ENCODE measurements around the gene L3MBTL1. TPM values are rescaled to one million over a fixed set of nuclear protein-coding genes. Genes with fewer than 3 reads are reported as not detected.

L3MBTL1 gene
- total RNA-seq, 1 donor from 2014 or later: 6.0 TPM

DNA sequence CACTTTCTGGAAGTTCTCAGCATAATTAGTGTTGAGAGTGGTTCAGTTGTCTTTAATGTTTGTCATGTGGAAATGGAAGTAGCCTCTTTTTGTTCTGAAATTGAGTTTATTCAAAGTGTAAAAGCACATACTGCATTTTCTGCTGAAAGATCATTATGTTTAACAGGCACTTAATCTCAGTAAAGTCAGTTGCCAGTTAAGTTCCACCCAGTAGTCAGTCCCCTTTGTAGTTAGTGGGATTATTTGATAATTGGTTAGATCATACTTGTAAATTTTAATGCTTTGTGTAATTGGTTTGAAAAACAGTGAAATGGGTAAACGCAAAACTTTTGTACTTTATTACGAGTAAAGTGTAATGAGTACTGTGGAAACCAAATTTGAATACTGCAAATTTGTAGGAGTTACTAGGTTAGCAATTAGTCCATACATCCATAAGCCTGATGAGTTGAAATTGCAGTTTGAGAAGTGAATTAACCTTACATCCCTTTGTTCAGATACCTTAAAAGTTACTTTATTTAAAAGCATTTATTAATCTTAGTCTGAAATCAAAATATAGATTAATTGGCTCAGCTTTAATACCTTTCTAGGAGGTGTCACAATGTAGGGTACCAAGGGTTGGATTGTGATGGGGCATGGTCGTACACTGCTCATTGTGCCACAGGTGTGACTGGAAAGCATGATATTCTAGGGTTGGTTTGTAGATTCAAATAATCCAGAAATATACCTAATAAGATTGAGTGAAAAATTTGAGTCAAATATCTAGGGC lies 45.4 kb upstream of the L3MBTL1 start:
- Histone ChIP-seq H3K36me3 (ENCODE audit: control insufficient read depth, insufficient read depth, low read length) (peaks cover 4% of the 10 kb centered on the region), H3K4me3 (ENCODE audit: low read depth, low read length) (no peak overlapping the region), H3K27me3 (ENCODE audit: control insufficient read depth, insufficient read depth, low read length) (no peaks in the 10 kb centered on the region)
- TF ChIP-seq, protein P1, sequence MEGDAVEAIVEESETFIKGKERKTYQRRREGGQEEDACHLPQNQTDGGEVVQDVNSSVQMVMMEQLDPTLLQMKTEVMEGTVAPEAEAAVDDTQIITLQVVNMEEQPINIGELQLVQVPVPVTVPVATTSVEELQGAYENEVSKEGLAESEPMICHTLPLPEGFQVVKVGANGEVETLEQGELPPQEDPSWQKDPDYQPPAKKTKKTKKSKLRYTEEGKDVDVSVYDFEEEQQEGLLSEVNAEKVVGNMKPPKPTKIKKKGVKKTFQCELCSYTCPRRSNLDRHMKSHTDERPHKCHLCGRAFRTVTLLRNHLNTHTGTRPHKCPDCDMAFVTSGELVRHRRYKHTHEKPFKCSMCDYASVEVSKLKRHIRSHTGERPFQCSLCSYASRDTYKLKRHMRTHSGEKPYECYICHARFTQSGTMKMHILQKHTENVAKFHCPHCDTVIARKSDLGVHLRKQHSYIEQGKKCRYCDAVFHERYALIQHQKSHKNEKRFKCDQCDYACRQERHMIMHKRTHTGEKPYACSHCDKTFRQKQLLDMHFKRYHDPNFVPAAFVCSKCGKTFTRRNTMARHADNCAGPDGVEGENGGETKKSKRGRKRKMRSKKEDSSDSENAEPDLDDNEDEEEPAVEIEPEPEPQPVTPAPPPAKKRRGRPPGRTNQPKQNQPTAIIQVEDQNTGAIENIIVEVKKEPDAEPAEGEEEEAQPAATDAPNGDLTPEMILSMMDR (IDR thresholded peaks at IDR 0.05; ENCODE audit: insufficient read depth, low read length, poor library complexity, severe bottlenecking): no peak
- no peak for DNase-seq (ENCODE audit: low read depth)

DNA sequence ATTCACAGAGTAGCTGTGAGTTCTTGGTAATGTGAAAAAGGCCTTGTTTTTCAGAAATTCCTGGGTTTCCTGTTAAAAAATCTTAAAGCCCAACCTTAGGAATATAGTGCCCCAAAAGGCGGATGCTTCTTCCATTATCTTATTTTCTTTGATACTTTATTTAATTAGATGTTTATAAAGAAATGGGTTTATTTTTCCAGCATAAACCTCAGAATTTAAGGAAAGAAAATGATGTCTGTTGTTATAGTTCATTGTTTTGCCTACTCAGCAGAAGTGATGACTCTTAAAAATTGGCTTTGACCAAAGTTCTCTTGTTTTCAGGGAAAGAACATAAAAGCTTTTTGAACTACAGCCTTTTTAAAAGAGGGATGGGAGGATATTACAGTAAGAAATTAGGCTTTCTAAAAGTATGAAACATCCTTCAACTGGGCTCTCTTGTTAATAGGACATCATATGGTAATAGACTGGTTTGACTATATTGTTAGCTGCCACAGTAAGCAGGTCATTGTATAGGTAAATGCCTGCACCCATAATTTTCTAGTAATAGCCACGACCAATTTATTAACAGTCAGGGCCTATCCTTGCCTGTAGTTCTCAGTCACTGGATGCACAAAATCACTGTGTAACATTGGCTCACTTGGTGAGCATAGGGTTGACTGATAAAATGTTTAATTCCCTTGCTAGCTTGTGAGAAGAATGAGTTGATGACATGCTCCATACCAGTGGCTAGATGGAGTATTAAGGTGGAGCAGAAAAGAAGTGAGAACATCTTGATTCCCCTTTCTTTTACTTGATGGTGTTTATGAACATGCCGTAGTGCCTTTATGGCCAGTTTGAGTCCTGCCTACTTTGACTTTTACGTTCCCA lies 44.6 kb upstream of the L3MBTL1 start:
- Histone ChIP-seq H3K27me3 (ENCODE audit: control insufficient read depth, insufficient read depth, low read length) (no peaks in the 10 kb centered on the region), H3K4me3 (ENCODE audit: low read depth, low read length) (no peak overlapping the region), H3K36me3 (ENCODE audit: control insufficient read depth, insufficient read depth, low read length) (peaks cover 4% of the 10 kb centered on the region)
- DNase-seq (ENCODE audit: low read depth): no peak
- TF ChIP-seq, protein P1 (IDR thresholded peaks at IDR 0.05; ENCODE audit: insufficient read depth, low read length, poor library complexity, severe bottlenecking): no peak

DNA sequence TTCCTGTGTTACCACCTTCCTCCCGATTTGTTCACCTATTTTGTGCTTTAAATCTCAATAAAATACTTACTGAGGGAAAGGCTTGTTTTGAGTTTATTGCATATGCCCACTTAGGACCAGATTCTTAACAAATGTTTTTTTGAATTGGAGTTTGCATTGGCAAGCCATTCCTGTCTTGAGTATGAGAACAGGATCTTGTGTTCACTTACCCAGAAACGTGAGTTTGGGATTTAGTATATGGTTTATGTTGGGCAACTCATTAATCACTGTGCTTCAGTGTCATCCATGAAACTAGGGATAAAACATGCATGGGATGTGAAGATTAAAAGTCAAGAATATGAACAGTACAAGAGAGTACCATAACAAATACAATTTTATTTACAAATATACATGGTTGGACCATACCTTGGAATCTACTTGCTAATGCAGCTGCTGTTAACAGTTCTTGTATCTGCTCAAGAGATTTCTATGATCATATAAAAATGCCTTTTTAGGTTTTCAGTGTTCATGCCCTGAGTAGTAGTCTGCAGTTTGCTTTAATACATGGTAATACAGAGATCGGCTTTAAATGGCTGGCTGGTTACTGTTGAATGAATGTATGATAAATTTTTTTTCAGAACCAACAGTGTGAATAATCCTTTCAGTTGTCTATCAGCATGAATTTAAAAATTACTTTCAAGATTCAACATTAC lies 43.8 kb upstream of the L3MBTL1 start:
- TF ChIP-seq, protein P1 (IDR thresholded peaks at IDR 0.05; ENCODE audit: insufficient read depth, low read length, poor library complexity, severe bottlenecking): no peak
- Histone ChIP-seq H3K27me3 (ENCODE audit: control insufficient read depth, insufficient read depth, low read length) (no peaks in the 10 kb centered on the region), H3K4me3 (ENCODE audit: low read depth, low read length) (no peak overlapping the region), H3K36me3 (ENCODE audit: control insufficient read depth, insufficient read depth, low read length) (peaks cover 4% of the 10 kb centered on the region)
- no peak for DNase-seq (ENCODE audit: low read depth)

DNA sequence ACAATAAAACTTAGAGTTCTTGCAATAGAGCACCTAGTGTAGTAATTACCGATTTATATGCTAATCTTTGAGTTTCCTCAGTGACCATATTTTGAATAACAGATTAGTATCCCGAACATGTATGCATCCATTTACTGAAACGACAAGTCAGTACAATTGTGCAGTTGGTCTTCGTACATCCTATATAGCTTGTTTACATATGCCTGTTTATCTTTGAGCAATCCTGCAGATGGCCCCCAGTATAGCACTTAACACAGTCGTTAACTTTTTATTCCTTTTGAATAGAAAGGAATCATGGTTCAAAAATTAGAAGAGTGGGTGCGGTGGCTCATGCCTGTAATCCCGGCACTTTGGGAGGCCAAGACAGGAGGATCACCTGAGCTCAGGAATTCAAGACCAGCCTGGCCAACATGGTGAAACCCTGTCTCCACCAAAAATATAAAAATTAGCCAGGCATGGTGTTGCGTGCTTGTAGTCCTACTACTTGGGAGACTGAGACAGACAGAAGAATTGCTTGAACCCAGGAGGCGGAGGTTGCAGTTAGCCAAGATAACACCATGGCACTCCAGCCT lies 43.2 kb upstream of the L3MBTL1 start:
- H3K4me3 ChIP-seq (ENCODE audit: low read depth, low read length): no peak overlapping the region
- H3K36me3 ChIP-seq (ENCODE audit: control insufficient read depth, insufficient read depth, low read length): peaks cover 4% of the 10 kb centered on the region
- H3K27me3 ChIP-seq (ENCODE audit: control insufficient read depth, insufficient read depth, low read length): no peaks in the 10 kb centered on the region
- DNase-seq (ENCODE audit: low read depth): no peak
- TF ChIP-seq, protein P1 (IDR thresholded peaks at IDR 0.05; ENCODE audit: insufficient read depth, low read length, poor library complexity, severe bottlenecking): no peak

DNA sequence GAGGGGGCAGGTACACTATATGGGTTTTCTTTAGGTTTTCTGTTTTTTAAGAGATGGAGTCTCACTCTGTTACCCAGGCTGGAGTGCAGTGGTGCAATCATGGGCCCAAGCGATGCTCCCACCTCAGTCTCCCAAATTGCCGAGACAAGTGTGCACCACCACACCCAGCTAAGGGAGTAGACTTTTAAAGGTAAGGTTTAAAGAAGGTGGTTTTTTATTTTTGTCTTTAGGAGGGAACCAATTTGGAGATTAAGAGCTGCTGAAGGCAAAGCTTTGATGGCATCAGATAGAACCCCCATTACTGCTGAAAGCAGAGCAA lies 41.9 kb upstream of the L3MBTL1 start:
- Histone ChIP-seq H3K27me3 (ENCODE audit: control insufficient read depth, insufficient read depth, low read length) (no peaks in the 10 kb centered on the region), H3K4me3 (ENCODE audit: low read depth, low read length) (no peak overlapping the region), H3K36me3 (ENCODE audit: control insufficient read depth, insufficient read depth, low read length) (peaks cover 4% of the 10 kb centered on the region)
- DNase-seq (ENCODE audit: low read depth): no peak
- TF ChIP-seq, protein P1 (IDR thresholded peaks at IDR 0.05; ENCODE audit: insufficient read depth, low read length, poor library complexity, severe bottlenecking): no peak
